ENCODE measurements around the gene ISCA1.

ISCA1 gene

DNA sequence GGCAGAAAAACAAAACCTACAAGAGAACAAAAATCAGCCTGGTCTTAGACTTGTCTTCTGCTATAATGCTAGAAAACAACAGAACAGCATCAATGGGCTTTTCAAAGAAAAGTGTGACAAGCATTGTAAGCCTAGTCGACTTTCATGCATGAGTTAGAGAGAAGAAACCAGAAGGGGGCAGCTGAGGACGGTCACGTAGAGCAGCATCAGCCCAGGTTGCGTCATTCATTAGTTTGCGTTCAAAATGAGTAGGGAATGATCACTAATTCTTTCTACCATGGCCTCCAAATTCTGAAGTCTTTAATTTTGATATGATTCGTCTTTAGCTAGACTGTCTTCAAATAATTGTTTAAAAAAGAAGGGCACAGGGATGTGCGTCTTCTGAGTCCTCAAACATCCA is 4.7 kb upstream of the ISCA1 start (continued):
- TF ChIP-seq ZNF394 (tag by site-specific recombination; IDR thresholded peaks at IDR 0.05; ENCODE audit: borderline replicate concordance), result peak; percentile 58; the same call in 1 of the 2 replicates
- peak; percentile 90 for TF ChIP-seq ZNF2 (tag by site-specific recombination; IDR thresholded peaks at IDR 0.05)
- no peak for TF ChIP-seq ZSCAN16 (tag by site-specific recombination; IDR thresholded peaks at IDR 0.05)

GRCh38 chr9:86286278-86286677 is 3.9 kb upstream of the ISCA1 start:
- Histone ChIP-seq H3K4me3 (ENCODE audit: low read depth, low read length) (no peak overlapping the region), H3K9me3 (ENCODE audit: control insufficient read depth, insufficient read depth, low read depth, low read length) (no peaks in the 10 kb centered on the region), H3K27ac (ENCODE audit: extremely low read depth, low read depth, low read length) (no peak overlapping the region), H3K36me3 (ENCODE audit: control insufficient read depth in 2 of 2, insufficient read depth in 1 of 2, low read length in 2 of 2) (no peaks in the 10 kb centered on the region), H3K4me1 (ENCODE audit: control insufficient read depth, insufficient read depth, low read length) (no peaks in the 10 kb centered on the region)
- TF ChIP-seq ZNF776 (tag by site-specific recombination; IDR thresholded peaks at IDR 0.05; ENCODE audit: borderline replicate concordance), result no peak
- TF ChIP-seq GLIS1 (tag by site-specific recombination; IDR thresholded peaks at IDR 0.05), result no peak
- TF ChIP-seq ZNF558 (tag by site-specific recombination; IDR thresholded peaks at IDR 0.05), result no peak
- TF ChIP-seq ZNF37A (tag by site-specific recombination; IDR thresholded peaks at IDR 0.05), result no peak
- no peak for TF ChIP-seq ZNF561 (tag by site-specific recombination; IDR thresholded peaks at IDR 0.05; ENCODE audit: borderline replicate concordance)
- TF ChIP-seq ZNF501 (tag by site-specific recombination; IDR thresholded peaks at IDR 0.05), result no peak
- no peak for TF ChIP-seq FEZF1 (tag by site-specific recombination; IDR thresholded peaks at IDR 0.05)
- no peak for TF ChIP-seq ZNF239 (tag by site-specific recombination; IDR thresholded peaks at IDR 0.05)
- no peak for TF ChIP-seq ZNF423 (tag by site-specific recombination; IDR thresholded peaks at IDR 0.05)
- no peak for TF ChIP-seq ZNF785 (tag by site-specific recombination; IDR thresholded peaks at IDR 0.05)
- no peak for TF ChIP-seq ZNF157 (tag by site-specific recombination; IDR thresholded peaks at IDR 0.05)
- no peak for TF ChIP-seq KLF10 (tag by site-specific recombination; IDR thresholded peaks at IDR 0.05)
- TF ChIP-seq, protein P1, sequence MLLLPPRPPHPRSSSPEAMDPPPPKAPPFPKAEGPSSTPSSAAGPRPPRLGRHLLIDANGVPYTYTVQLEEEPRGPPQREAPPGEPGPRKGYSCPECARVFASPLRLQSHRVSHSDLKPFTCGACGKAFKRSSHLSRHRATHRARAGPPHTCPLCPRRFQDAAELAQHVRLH (tag by site-specific recombination; IDR thresholded peaks at IDR 0.05), result no peak
- ChIA-PET CTCF (no interaction called here), POLR2A (no interaction called here)

- no peak overlapping the region for H3K27ac ChIP-seq (ENCODE audit: extremely low read depth, low read depth, low read length)
Observed at GRCh38 chr9:86285261-86285660, 2.9 kb upstream of the ISCA1 start.

DNA sequence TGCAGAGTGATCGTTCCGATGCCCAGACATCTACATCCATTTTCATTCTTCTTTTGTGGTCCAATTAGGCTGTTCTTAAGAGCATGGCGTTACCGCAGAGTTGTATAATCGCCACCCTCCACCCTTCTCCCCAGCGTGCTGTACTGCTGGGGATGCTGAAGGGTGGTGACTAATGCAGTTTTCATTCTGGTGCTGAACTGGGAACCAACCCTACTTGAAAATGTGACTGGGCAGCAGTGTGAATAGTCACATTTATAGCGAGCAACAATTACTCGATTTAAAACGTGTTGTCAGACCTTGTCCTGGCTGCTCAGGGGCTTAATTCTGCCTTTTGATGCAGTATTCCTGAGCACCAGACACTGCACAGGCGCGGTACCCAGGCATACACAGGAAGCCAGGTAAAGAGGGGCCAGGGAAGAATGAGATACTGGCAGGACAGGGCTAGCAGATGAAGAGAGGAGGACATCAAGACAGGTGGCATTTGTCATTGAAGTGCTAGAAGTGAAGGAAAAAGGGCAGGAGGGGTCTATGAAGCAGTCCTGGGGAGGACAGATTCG is 719 bp upstream of the ISCA1 start:
- no peak overlapping the region; the same call in 1 of the 2 replicates for H3K27ac ChIP-seq (ENCODE audit: extremely low read depth, low read depth, low read length)
- peak overlapping the region; percentile 89 for H3K4me3 ChIP-seq (ENCODE audit: low read depth, low read length)
- H3K9me3 ChIP-seq (ENCODE audit: control insufficient read depth, insufficient read depth, low read depth, low read length), result no peaks in the 10 kb centered on the region
- peaks cover 0 to 13% of the 10 kb centered on the region in 2 experiments; a peak in 2 of 3 replicates for H3K36me3 ChIP-seq (ENCODE audit: control insufficient read depth in 2 of 2, insufficient read depth in 1 of 2, low read length in 2 of 2)
- H3K4me1 ChIP-seq (ENCODE audit: control insufficient read depth, insufficient read depth, low read length), result no peaks in the 10 kb centered on the region
- ChIA-PET CTCF (no interaction called here), POLR2A (interaction anchor here (0.7 to 1.6 kb wide), 13 partner anchors 8 to 156 kb away, joined by 3 to 7 read pairs (median 4); no protein-coding TSS in a partner anchor)
- TF ChIP-seq ZFHX2 (tag by site-specific recombination; conservative IDR thresholded peaks at IDR 0.05) (no peak), SALL2 (tag by site-specific recombination; IDR thresholded peaks at IDR 0.05; ENCODE audit: borderline replicate concordance) (no peak), WT1 (tag by site-specific recombination; IDR thresholded peaks at IDR 0.05) (no peak), PATZ1 (tag by site-specific recombination; IDR thresholded peaks at IDR 0.05) (peak; percentile 19; the same call in 1 of the 2 replicates), ZNF768 (tag by site-specific recombination; IDR thresholded peaks at IDR 0.05) (no peak), ZNF776 (tag by site-specific recombination; IDR thresholded peaks at IDR 0.05; ENCODE audit: borderline replicate concordance) (no peak), ZIC2 (tag by site-specific recombination; IDR thresholded peaks at IDR 0.05) (0 out of 2 replicates have a peak, but pooled peaks have one; percentile 12), ZNF677 (tag by site-specific recombination; IDR thresholded peaks at IDR 0.05) (peak; percentile 38; the same call in 1 of the 2 replicates), ZNF140 (tag by site-specific recombination; IDR thresholded peaks at IDR 0.05) (no peak), OSR2 (tag by site-specific recombination; IDR thresholded peaks at IDR 0.05) (no peak; the same call in 1 of the 2 replicates)
- TF ChIP-seq, protein P2, sequence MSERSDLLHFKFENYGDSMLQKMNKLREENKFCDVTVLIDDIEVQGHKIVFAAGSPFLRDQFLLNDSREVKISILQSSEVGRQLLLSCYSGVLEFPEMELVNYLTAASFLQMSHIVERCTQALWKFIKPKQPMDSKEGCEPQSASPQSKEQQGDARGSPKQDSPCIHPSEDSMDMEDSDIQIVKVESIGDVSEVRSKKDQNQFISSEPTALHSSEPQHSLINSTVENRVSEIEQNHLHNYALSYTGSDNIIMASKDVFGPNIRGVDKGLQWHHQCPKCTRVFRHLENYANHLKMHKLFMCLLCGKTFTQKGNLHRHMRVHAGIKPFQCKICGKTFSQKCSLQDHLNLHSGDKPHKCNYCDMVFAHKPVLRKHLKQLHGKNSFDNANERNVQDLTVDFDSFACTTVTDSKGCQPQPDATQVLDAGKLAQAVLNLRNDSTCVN (tag by site-specific recombination; optimal IDR thresholded peaks at IDR 0.05), result no peak

More at GRCh38 chr9:86285261-86285660, 2.9 kb upstream of the ISCA1 start:
- Histone ChIP-seq H3K4me1 (ENCODE audit: control insufficient read depth, insufficient read depth, low read length) (no peaks in the 10 kb centered on the region), H3K36me3 (ENCODE audit: control insufficient read depth in 2 of 2, insufficient read depth in 1 of 2, low read length in 2 of 2) (no peaks in the 10 kb centered on the region), H3K4me3 (ENCODE audit: low read depth, low read length) (no peak overlapping the region), H3K9me3 (ENCODE audit: control insufficient read depth, insufficient read depth, low read depth, low read length) (no peaks in the 10 kb centered on the region)
- POLR2A ChIA-PET, result no interaction called here
- TF ChIP-seq ZSCAN30 (tag by site-specific recombination; IDR thresholded peaks at IDR 0.05), result no peak
- no peak for TF ChIP-seq ZBTB1 (tag by site-specific recombination; IDR thresholded peaks at IDR 0.05)
- TF ChIP-seq ZNF202 (tag by site-specific recombination; IDR thresholded peaks at IDR 0.05; ENCODE audit: borderline replicate concordance), result no peak
- TF ChIP-seq GLIS1 (tag by site-specific recombination; IDR thresholded peaks at IDR 0.05), result no peak
- no peak for TF ChIP-seq ZNF707 (tag by site-specific recombination; IDR thresholded peaks at IDR 0.05)
- TF ChIP-seq ZNF776 (tag by site-specific recombination; IDR thresholded peaks at IDR 0.05; ENCODE audit: borderline replicate concordance), result no peak
- CTCF ChIA-PET, result interaction anchor here (0.5 kb wide), 1 partner anchor 120 kb away, joined by 6 read pairs; no protein-coding TSS in a partner anchor
